OCI-LY7 (cell line): ENCODE results near the gene SMPDL3A.

ENCODE experiments used
- EZH2phosphoT487 ChIP-seq: fragments of 200-600 bp; sonication (generic); IDR thresholded peaks from 2 replicates; pipeline ENCODE4 v1.6.1; 2018; ENCODE audit warnings: low read depth, borderline replicate concordance, mild to moderate bottlenecking, mixed run types, antibody characterized with exemption, low read length, moderate library complexity, mixed read lengths
- TF ChIP-seq, protein P1 (sequence below): fragments of 200-600 bp; sonication (generic); conservative IDR thresholded peaks from 2 replicates; pipeline ENCODE4 v1.5.1; 2014; ENCODE audit warnings: mild to moderate bottlenecking, antibody characterized with exemption, low read length, moderate library complexity, mixed read lengths

DNA sequence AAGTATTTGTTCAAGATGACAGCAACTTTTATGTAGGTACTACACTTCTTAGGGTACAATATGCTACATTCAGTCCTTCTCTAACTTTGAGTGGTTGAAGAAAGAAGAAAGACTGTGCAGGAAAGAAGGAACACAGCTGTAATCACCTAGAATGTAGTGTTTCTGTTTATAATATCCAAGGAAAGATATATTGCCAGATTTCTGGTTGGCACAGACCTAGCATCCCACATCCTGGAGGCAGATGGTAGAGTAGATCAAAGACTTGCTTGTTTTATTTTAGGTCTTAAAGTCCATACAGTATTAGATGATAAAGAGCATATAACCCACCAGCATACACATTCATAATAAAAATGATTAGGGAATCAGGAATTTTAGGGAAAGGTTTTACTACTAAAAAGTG is 22.8 kb upstream of the SMPDL3A start:
- TF ChIP-seq, protein P1, sequence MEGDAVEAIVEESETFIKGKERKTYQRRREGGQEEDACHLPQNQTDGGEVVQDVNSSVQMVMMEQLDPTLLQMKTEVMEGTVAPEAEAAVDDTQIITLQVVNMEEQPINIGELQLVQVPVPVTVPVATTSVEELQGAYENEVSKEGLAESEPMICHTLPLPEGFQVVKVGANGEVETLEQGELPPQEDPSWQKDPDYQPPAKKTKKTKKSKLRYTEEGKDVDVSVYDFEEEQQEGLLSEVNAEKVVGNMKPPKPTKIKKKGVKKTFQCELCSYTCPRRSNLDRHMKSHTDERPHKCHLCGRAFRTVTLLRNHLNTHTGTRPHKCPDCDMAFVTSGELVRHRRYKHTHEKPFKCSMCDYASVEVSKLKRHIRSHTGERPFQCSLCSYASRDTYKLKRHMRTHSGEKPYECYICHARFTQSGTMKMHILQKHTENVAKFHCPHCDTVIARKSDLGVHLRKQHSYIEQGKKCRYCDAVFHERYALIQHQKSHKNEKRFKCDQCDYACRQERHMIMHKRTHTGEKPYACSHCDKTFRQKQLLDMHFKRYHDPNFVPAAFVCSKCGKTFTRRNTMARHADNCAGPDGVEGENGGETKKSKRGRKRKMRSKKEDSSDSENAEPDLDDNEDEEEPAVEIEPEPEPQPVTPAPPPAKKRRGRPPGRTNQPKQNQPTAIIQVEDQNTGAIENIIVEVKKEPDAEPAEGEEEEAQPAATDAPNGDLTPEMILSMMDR, result no peak
- no peak for TF ChIP-seq EZH2phosphoT487
